ENCODE results near the gene KIAA1958. TPM values are rescaled to one million over a fixed set of nuclear protein-coding genes. Genes with fewer than 3 reads are reported as not detected.

Gene KIAA1958
- total and polyA plus RNA-seq, 4 donors = 0.99 to 7.1 (median 3.3) TPM

DNA sequence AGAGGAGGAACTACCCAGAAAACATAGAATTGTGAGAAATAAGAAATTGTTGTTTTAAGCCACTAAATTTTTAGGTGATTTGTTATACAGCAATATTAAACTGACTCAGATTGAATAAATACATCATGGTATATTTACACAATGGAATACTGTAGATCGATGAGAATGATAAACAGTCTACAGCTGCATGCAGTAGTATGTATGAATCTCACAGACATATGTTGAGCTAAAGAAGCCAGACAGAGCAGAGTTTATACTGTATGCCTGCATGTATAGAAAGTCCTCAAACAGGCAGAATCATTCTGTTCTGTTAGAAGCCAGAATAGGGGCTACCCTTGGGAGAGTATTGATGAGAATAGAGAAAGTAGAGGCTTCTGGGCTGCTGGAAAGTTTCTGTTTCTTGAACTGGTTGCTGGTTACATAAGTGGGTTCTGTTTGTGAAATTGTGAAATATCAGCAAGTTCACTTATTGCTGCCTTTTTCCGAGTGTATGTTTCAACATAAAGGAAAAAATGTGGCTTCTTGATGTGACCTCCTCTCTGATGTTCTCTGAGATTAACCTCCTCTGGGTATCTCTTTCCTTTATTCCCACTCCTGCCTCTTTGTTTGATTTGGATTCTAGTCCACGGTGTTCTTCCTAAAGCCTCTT is 9.6 kb downstream of the KIAA1958 start:
- Histone ChIP-seq H3K9ac (ENCODE audit: low read depth in 1 of 2, low read length in 2 of 2) (no peak overlapping the region), H3K4me1 (ENCODE audit: control insufficient read depth in 4 of 4, insufficient read depth in 4 of 4, low read length in 3 of 4) (peaks cover 2 to 17% (median 14%) of the 10 kb centered on the region in 4 donors), H3K36me3 (ENCODE audit: control insufficient read depth in 4 of 4, insufficient read depth in 3 of 4, low read depth in 1 of 4, low read length in 3 of 4) (no peaks in the 10 kb centered on the region), H3K4me3 (ENCODE audit: low read depth in 1 of 3, low read length in 3 of 3) (no peak overlapping the region), H3K27ac (ENCODE audit: low read depth in 1 of 2, low read length in 2 of 2) (peak overlapping the region; percentile 49), H3K27me3 (ENCODE audit: control insufficient read depth in 4 of 4, insufficient read depth in 4 of 4, low read length in 3 of 4) (no peaks in the 10 kb centered on the region), H3K9me3 (ENCODE audit: control insufficient read depth in 4 of 4, low read length in 3 of 4) (peaks cover 0 to 3% (median 2%) of the 10 kb centered on the region in 4 donors)
- TF ChIP-seq TAF1 (conservative IDR thresholded peaks at IDR 0.05) = no peak
- TF ChIP-seq JUND (IDR thresholded peaks at IDR 0.05) = peak in 1 of 2 donors; percentile 15
- TF ChIP-seq SP1 (IDR thresholded peaks at IDR 0.05) = no peak
- TF ChIP-seq, protein P1, sequence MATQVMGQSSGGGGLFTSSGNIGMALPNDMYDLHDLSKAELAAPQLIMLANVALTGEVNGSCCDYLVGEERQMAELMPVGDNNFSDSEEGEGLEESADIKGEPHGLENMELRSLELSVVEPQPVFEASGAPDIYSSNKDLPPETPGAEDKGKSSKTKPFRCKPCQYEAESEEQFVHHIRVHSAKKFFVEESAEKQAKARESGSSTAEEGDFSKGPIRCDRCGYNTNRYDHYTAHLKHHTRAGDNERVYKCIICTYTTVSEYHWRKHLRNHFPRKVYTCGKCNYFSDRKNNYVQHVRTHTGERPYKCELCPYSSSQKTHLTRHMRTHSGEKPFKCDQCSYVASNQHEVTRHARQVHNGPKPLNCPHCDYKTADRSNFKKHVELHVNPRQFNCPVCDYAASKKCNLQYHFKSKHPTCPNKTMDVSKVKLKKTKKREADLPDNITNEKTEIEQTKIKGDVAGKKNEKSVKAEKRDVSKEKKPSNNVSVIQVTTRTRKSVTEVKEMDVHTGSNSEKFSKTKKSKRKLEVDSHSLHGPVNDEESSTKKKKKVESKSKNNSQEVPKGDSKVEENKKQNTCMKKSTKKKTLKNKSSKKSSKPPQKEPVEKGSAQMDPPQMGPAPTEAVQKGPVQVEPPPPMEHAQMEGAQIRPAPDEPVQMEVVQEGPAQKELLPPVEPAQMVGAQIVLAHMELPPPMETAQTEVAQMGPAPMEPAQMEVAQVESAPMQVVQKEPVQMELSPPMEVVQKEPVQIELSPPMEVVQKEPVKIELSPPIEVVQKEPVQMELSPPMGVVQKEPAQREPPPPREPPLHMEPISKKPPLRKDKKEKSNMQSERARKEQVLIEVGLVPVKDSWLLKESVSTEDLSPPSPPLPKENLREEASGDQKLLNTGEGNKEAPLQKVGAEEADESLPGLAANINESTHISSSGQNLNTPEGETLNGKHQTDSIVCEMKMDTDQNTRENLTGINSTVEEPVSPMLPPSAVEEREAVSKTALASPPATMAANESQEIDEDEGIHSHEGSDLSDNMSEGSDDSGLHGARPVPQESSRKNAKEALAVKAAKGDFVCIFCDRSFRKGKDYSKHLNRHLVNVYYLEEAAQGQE (IDR thresholded peaks at IDR 0.05) = no peak
- TF ChIP-seq, protein P2, sequence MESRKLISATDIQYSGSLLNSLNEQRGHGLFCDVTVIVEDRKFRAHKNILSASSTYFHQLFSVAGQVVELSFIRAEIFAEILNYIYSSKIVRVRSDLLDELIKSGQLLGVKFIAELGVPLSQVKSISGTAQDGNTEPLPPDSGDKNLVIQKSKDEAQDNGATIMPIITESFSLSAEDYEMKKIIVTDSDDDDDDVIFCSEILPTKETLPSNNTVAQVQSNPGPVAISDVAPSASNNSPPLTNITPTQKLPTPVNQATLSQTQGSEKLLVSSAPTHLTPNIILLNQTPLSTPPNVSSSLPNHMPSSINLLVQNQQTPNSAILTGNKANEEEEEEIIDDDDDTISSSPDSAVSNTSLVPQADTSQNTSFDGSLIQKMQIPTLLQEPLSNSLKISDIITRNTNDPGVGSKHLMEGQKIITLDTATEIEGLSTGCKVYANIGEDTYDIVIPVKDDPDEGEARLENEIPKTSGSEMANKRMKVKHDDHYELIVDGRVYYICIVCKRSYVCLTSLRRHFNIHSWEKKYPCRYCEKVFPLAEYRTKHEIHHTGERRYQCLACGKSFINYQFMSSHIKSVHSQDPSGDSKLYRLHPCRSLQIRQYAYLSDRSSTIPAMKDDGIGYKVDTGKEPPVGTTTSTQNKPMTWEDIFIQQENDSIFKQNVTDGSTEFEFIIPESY (IDR thresholded peaks at IDR 0.05) = no peak
- TF ChIP-seq RXRA (IDR thresholded peaks at IDR 0.05) = peak in 1 of 2 donors; percentile 57
- TF ChIP-seq EGR1 (IDR thresholded peaks at IDR 0.05; ENCODE audit: low read depth in 2 of 2) = peak in 1 of 2 donors; percentile 55
- no peak for TF ChIP-seq NR2F2 (IDR thresholded peaks at IDR 0.05)
- no peak for TF ChIP-seq GABPA (IDR thresholded peaks at IDR 0.05 in 1 of 2, conservative IDR thresholded peaks at IDR 0.05 in 1 of 2)
- TF ChIP-seq FOXA2 (IDR thresholded peaks at IDR 0.05) = no peak
- no peak for TF ChIP-seq HNF4G (IDR thresholded peaks at IDR 0.05)
- TF ChIP-seq FOXA1 (IDR thresholded peaks at IDR 0.05) = no peak
- peak; percentile 39 to 53 for TF ChIP-seq HNF4A (conservative IDR thresholded peaks at IDR 0.05)
- TF ChIP-seq RAD21 (IDR thresholded peaks at IDR 0.05) = no peak
- TF ChIP-seq YY1 (IDR thresholded peaks at IDR 0.05) = peak; percentile 28
- TF ChIP-seq, protein P3, sequence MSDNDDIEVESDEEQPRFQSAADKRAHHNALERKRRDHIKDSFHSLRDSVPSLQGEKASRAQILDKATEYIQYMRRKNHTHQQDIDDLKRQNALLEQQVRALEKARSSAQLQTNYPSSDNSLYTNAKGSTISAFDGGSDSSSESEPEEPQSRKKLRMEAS (IDR thresholded peaks at IDR 0.05) = peak; percentile 6
- no peak for DNase-seq (ENCODE audit: low spot score)
- WGBS = 33% methylated on average over 3 of the region's 3 CpGs

DNA sequence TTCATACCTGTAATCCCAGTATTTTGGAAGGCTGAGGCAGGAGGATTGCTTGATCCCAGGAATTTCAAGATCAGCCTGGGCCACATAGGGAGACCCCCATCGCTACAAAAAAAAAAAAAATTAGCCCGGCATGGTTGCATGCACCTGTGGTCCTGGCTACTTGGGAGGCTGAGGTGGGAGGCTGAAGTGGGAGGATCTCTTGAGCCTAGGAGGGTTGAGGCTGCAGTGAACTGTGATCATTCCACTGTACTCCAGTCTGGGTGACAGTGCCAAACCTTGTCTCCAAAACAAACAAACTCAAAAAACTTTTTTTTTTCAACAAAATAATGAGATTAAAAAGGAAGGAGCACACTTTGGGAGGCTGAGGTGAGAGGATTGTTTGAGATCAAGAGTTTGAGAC is 14.2 kb downstream of the KIAA1958 start:
- Histone ChIP-seq H3K4me3 (ENCODE audit: low read depth in 1 of 3, low read length in 3 of 3) (no peak overlapping the region), H3K9ac (ENCODE audit: low read depth in 1 of 2, low read length in 2 of 2) (no peak overlapping the region), H3K27me3 (ENCODE audit: control insufficient read depth in 4 of 4, insufficient read depth in 4 of 4, low read length in 3 of 4) (no peaks in the 10 kb centered on the region), H3K36me3 (ENCODE audit: control insufficient read depth in 4 of 4, insufficient read depth in 3 of 4, low read depth in 1 of 4, low read length in 3 of 4) (no peaks in the 10 kb centered on the region), H3K4me1 (ENCODE audit: control insufficient read depth in 4 of 4, insufficient read depth in 4 of 4, low read length in 3 of 4) (peaks cover 4 to 48% (median 21%) of the 10 kb centered on the region in 4 donors), H3K27ac (ENCODE audit: low read depth in 1 of 2, low read length in 2 of 2) (peak overlapping the region; percentile 20 to 43), H3K9me3 (ENCODE audit: control insufficient read depth in 4 of 4, low read length in 3 of 4) (no peaks in the 10 kb centered on the region)
- no peak for TF ChIP-seq RAD21 (IDR thresholded peaks at IDR 0.05)
- TF ChIP-seq, protein P4, sequence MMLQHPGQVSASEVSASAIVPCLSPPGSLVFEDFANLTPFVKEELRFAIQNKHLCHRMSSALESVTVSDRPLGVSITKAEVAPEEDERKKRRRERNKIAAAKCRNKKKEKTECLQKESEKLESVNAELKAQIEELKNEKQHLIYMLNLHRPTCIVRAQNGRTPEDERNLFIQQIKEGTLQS (IDR thresholded peaks at IDR 0.05) = no peak
- TF ChIP-seq NR2F2 (IDR thresholded peaks at IDR 0.05) = no peak
- no peak for TF ChIP-seq EGR1 (IDR thresholded peaks at IDR 0.05; ENCODE audit: low read depth in 2 of 2)
- no peak for TF ChIP-seq TAF1 (conservative IDR thresholded peaks at IDR 0.05)
- TF ChIP-seq HNF4A (conservative IDR thresholded peaks at IDR 0.05) = no peak
- DNase-seq (ENCODE audit: low spot score) = no peak
- 96% methylated on average over 2 of the region's 2 CpGs for WGBS

Data from liver (tissue), 9 donors.